ENCODE measurements around the gene ACOXL.

The ACOXL gene

DNA sequence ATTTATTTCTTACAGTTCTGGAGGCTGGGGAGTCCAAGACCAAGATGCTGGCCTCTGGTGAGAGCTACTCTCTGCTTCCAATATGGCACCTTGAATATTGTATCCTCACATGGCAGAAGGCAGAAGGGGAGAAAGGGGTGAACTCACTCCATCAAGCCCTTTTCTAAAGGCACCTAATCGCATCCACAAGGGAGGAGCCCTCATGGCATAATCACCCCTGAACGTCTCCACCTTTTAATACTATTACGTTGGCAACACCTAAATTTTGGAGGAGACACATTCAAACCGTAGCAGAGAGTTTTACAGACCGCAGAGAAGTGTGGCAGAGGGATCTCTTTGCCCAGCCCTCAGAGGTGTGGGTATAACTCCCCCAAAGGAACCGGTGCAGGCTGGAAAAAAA is 245.8 kb downstream of the ACOXL start:
- no peaks in the 10 kb centered on the region for H3F3A ChIP-seq (ENCODE audit: insufficient read depth, low read length)
- H3K9me2 ChIP-seq (ENCODE audit: low read depth, low read length), result no peaks in the 10 kb centered on the region
- H3K9ac ChIP-seq (ENCODE audit: low read length), result no peak overlapping the region
- H3K4me1 ChIP-seq (ENCODE audit: insufficient read depth, low read length, severe bottlenecking), result no peaks in the 10 kb centered on the region
- no peaks in the 10 kb centered on the region for H3K79me2 ChIP-seq (ENCODE audit: insufficient read depth, low read length)
- no peak for TF ChIP-seq CTCF (IDR thresholded peaks at IDR 0.05; ENCODE audit: low read length)
- no peak for TF ChIP-seq EZH2 (IDR thresholded peaks at IDR 0.05; ENCODE audit: borderline replicate concordance, low read length)
- H3K27ac ChIP-seq (ENCODE audit: low read depth, low read length, poor library complexity, severe bottlenecking), result no peak overlapping the region
- no peaks in the 10 kb centered on the region for H3K9me3 ChIP-seq (ENCODE audit: low read length)
- H3K4me2 ChIP-seq (ENCODE audit: low read length), result no peak overlapping the region
- H4K20me1 ChIP-seq (ENCODE audit: insufficient read depth, low read length), result no peaks in the 10 kb centered on the region
- no peak overlapping the region for H3K4me3 ChIP-seq (ENCODE audit: low read depth, low read length, poor library complexity, severe bottlenecking)
- no peaks in the 10 kb centered on the region for H3K36me3 ChIP-seq (ENCODE audit: insufficient read depth, low read length)
- no peak overlapping the region for H2AFZ ChIP-seq (ENCODE audit: low read length)
- H3K27me3 ChIP-seq (ENCODE audit: insufficient read depth, low read length), result 0 out of 2 replicates have a peak, but pooled peaks cover 4% of the 10 kb centered on the region

- no peaks in the 10 kb centered on the region for H3K36me3 ChIP-seq (ENCODE audit: insufficient read depth, low read length)
- H3F3A ChIP-seq (ENCODE audit: insufficient read depth, low read length), result no peaks in the 10 kb centered on the region
- no peaks in the 10 kb centered on the region for H3K9me2 ChIP-seq (ENCODE audit: low read depth, low read length)
- no peaks in the 10 kb centered on the region for H3K9me3 ChIP-seq (ENCODE audit: low read length)
- H3K9ac ChIP-seq (ENCODE audit: low read length), result no peak overlapping the region
- no peak overlapping the region for H2AFZ ChIP-seq (ENCODE audit: low read length)
- no peaks in the 10 kb centered on the region for H4K20me1 ChIP-seq (ENCODE audit: insufficient read depth, low read length)
- H3K27me3 ChIP-seq (ENCODE audit: insufficient read depth, low read length), result 0 out of 2 replicates have a peak, but pooled peaks cover 4% of the 10 kb centered on the region
- H3K4me2 ChIP-seq (ENCODE audit: low read length), result no peak overlapping the region
- no peak for TF ChIP-seq CTCF (IDR thresholded peaks at IDR 0.05; ENCODE audit: low read length)
- TF ChIP-seq EZH2 (IDR thresholded peaks at IDR 0.05; ENCODE audit: borderline replicate concordance, low read length), result no peak
- H3K4me1 ChIP-seq (ENCODE audit: insufficient read depth, low read length, severe bottlenecking), result no peaks in the 10 kb centered on the region
- no peak overlapping the region for H3K27ac ChIP-seq (ENCODE audit: low read depth, low read length, poor library complexity, severe bottlenecking)
- H3K4me3 ChIP-seq (ENCODE audit: low read depth, low read length, poor library complexity, severe bottlenecking), result no peak overlapping the region
- H3K79me2 ChIP-seq (ENCODE audit: insufficient read depth, low read length), result no peaks in the 10 kb centered on the region
These were observed 246.5 kb downstream of the ACOXL start for GRCh38 chr2:110978756-110979470.

GRCh38 chr2:110979471-110980338 is 247.3 kb downstream of the ACOXL start:
- Histone ChIP-seq H4K20me1 (ENCODE audit: insufficient read depth, low read length) (no peaks in the 10 kb centered on the region), H3F3A (ENCODE audit: insufficient read depth, low read length) (no peaks in the 10 kb centered on the region), H3K27ac (ENCODE audit: low read depth, low read length, poor library complexity, severe bottlenecking) (no peak overlapping the region), H3K9me3 (ENCODE audit: low read length) (no peaks in the 10 kb centered on the region), H3K9me2 (ENCODE audit: low read depth, low read length) (no peaks in the 10 kb centered on the region), H3K4me1 (ENCODE audit: insufficient read depth, low read length, severe bottlenecking) (no peaks in the 10 kb centered on the region), H3K36me3 (ENCODE audit: insufficient read depth, low read length) (no peaks in the 10 kb centered on the region), H3K4me2 (ENCODE audit: low read length) (no peak overlapping the region), H2AFZ (ENCODE audit: low read length) (no peak overlapping the region), H3K4me3 (ENCODE audit: low read depth, low read length, poor library complexity, severe bottlenecking) (no peak overlapping the region), H3K79me2 (ENCODE audit: insufficient read depth, low read length) (no peaks in the 10 kb centered on the region), H3K27me3 (ENCODE audit: insufficient read depth, low read length) (0 out of 2 replicates have a peak, but pooled peaks cover 4% of the 10 kb centered on the region), H3K9ac (ENCODE audit: low read length) (no peak overlapping the region)
- TF ChIP-seq EZH2 (IDR thresholded peaks at IDR 0.05; ENCODE audit: borderline replicate concordance, low read length) (no peak), CTCF (IDR thresholded peaks at IDR 0.05; ENCODE audit: low read length) (no peak)
